Peyer's patch (tissue), 4 donors: ENCODE results near the gene PSMB1. TPM values are rescaled to one million over a fixed set of nuclear protein-coding genes. Genes with fewer than 3 reads are reported as not detected.

Experiments
- DNase-seq, 3 donors: peaks; one replicate each; pipeline ENCODE4 v3.0.0-alpha.2; 2017 to 2019
- H3K27ac ChIP-seq, 4 donors: fragments of 200-600 bp; sonication (generic); one replicate each; pipeline ENCODE4 v1.5.1; 2016 to 2019
- H3K27me3 ChIP-seq, 2 donors: fragments of 200-600 bp; sonication (generic); one replicate each; pipeline ENCODE4 v1.5.1; 2019
- H3K36me3 ChIP-seq, 3 donors: fragments of 200-600 bp; sonication (generic); one replicate each; pipeline ENCODE4 v1.5.1; 2016 to 2019
- H3K4me1 ChIP-seq, 4 donors: fragments of 200-600 bp; sonication (generic); one replicate each; pipeline ENCODE4 v1.5.1; 2016 to 2019
- H3K4me3 ChIP-seq, 4 donors: fragments of 200-600 bp; sonication (generic); 1 replicate in 3 of 4; 2 replicates in 1 of 4; pipeline ENCODE4 v1.5.1; 2016 to 2019; ENCODE audit warnings: mild to moderate bottlenecking in 1 of 4
- H3K9me3 ChIP-seq, 4 donors: fragments of 200-600 bp; sonication (generic); one replicate each; pipeline ENCODE4 v1.5.1; 2016 to 2019; ENCODE audit warnings: mild to moderate bottlenecking in 1 of 4
- CTCF ChIP-seq, 6 experiments: fragments of 450-650 bp in 4 of 6; fragments of 200-600 bp in 2 of 6; sonication (generic) in 1 of 6; IDR thresholded peaks; one replicate each; pipeline ENCODE4 v1.5.1; 2017 to 2019; ENCODE audit warnings: antibody characterized with exemption in 6 of 6, mild to moderate bottlenecking in 3 of 6, moderate library complexity in 1 of 6
- POLR2A ChIP-seq, 2 donors: fragments of 450-650 bp; IDR thresholded peaks; one replicate each; pipeline ENCODE4 v1.5.1; 2017; ENCODE audit warnings: antibody characterized with exemption in 2 of 2, mild to moderate bottlenecking in 2 of 2, moderate library complexity in 2 of 2
- total RNA-seq, 4 donors: library from RNA; depleted of rRNA; stranded (reverse); fragments of >200 nt; gene quantifications; one replicate each; pipeline ENCODE4 v1.1.0, GENCODE V29; 2016

The PSMB1 gene
- total RNA-seq, 4 donors from 2014 or later = 84.9 to 154 (median 143) TPM

GRCh38 chr6:170485159-170485558 lies 67.9 kb downstream of the PSMB1 start:
- H3K9me3 ChIP-seq = no peaks in the 10 kb centered on the region
- TF ChIP-seq POLR2A (IDR thresholded peaks at IDR 0.05) (no peak), CTCF (IDR thresholded peaks at IDR 0.05) (no peak)

More at GRCh38 chr6:170485159-170485558, 67.9 kb downstream of the PSMB1 start:
- no peak overlapping the region for H3K27ac ChIP-seq
- no peak overlapping the region for H3K4me3 ChIP-seq
- no peaks in the 10 kb centered on the region for H3K27me3 ChIP-seq
- no peak for DNase-seq
- H3K36me3 ChIP-seq = no peaks in the 10 kb centered on the region
- no peaks in the 10 kb centered on the region for H3K4me1 ChIP-seq

Other genes starting within 250 kb of the PSMB1 start
- 10 to 100 TPM; 22.1 to 50.3 (median 38.1) TPM for gene FAM120B, start 246.5 kb downstream of the PSMB1 start, total RNA-seq
- gene TBP, start 1.1 kb upstream of the PSMB1 start, total RNA-seq = 10 to 100 TPM; 14.2 to 37.1 (median 33.7) TPM
- gene PDCD2, start 31.3 kb upstream of the PSMB1 start, total RNA-seq = 10 to 100 TPM; 47.0 to 65.0 (median 52.8) TPM